Measurements from ENCODE around the gene CELA1.

DNA sequence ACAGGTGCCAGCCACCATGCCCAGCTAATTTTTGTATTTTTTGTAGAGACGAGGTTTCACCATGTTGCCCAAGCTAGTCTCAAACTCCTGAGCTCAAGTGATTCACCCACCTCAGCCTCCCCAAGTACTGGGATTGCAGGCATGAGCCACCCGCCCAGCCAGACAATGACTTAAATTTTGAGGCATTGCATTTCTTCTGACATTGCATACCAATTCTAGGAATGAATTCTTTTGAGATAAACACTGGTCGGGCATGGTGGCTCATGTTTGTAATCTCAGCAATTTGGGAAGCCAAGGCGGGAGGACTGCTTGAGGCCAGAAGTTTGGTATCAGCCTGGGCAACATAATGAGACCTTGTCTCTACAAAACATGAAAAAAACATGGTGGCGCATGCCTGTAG is 2.5 kb upstream of the CELA1 start:
- TF ChIP-seq, protein P1, sequence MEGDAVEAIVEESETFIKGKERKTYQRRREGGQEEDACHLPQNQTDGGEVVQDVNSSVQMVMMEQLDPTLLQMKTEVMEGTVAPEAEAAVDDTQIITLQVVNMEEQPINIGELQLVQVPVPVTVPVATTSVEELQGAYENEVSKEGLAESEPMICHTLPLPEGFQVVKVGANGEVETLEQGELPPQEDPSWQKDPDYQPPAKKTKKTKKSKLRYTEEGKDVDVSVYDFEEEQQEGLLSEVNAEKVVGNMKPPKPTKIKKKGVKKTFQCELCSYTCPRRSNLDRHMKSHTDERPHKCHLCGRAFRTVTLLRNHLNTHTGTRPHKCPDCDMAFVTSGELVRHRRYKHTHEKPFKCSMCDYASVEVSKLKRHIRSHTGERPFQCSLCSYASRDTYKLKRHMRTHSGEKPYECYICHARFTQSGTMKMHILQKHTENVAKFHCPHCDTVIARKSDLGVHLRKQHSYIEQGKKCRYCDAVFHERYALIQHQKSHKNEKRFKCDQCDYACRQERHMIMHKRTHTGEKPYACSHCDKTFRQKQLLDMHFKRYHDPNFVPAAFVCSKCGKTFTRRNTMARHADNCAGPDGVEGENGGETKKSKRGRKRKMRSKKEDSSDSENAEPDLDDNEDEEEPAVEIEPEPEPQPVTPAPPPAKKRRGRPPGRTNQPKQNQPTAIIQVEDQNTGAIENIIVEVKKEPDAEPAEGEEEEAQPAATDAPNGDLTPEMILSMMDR (IDR thresholded peaks at IDR 0.05; ENCODE audit: insufficient read depth, low read depth, low read length), result no peak
- no peak for TF ChIP-seq EZH2 (IDR thresholded peaks at IDR 0.05; ENCODE audit: insufficient read depth, low read length)
